Coronary artery (tissue), 2 donors: Measurements from ENCODE around the gene RIMKLB.
"Not testable (repeated sequence)": the region's sequence is repeated elsewhere in the genome, so short reads cannot be mapped to it uniquely, and the experiment has no call there.

Source experiments
- DNase-seq: peaks from one replicate; pipeline ENCODE4 v3.0.0-alpha.2; 2017; ENCODE audit warnings: low spot score
- H3K27ac ChIP-seq, 2 donors: fragments of 200-600 bp; sonication (generic); one replicate each; pipeline ENCODE4 v1.5.1; 2016 to 2019
- H3K4me3 ChIP-seq: fragments of 200-600 bp; sonication (generic); 2 replicates; pipeline ENCODE4 v1.5.1; 2016; ENCODE audit warnings: mild to moderate bottlenecking, moderate library complexity
- TF ChIP-seq, protein P1 (sequence below): fragments of 200-600 bp; sonication (generic); IDR thresholded peaks from one replicate; pipeline ENCODE4 v1.5.1; 2019; ENCODE audit warnings: antibody characterized with exemption

Gene RIMKLB

GRCh38 chr12:8813572-8814357, 116.0 kb downstream of the RIMKLB start:
- H3K4me3 ChIP-seq, result no peak overlapping the region
- TF ChIP-seq, protein P1, sequence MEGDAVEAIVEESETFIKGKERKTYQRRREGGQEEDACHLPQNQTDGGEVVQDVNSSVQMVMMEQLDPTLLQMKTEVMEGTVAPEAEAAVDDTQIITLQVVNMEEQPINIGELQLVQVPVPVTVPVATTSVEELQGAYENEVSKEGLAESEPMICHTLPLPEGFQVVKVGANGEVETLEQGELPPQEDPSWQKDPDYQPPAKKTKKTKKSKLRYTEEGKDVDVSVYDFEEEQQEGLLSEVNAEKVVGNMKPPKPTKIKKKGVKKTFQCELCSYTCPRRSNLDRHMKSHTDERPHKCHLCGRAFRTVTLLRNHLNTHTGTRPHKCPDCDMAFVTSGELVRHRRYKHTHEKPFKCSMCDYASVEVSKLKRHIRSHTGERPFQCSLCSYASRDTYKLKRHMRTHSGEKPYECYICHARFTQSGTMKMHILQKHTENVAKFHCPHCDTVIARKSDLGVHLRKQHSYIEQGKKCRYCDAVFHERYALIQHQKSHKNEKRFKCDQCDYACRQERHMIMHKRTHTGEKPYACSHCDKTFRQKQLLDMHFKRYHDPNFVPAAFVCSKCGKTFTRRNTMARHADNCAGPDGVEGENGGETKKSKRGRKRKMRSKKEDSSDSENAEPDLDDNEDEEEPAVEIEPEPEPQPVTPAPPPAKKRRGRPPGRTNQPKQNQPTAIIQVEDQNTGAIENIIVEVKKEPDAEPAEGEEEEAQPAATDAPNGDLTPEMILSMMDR, result no peak
- no peak overlapping the region for H3K27ac ChIP-seq
- no peak for DNase-seq

DNA sequence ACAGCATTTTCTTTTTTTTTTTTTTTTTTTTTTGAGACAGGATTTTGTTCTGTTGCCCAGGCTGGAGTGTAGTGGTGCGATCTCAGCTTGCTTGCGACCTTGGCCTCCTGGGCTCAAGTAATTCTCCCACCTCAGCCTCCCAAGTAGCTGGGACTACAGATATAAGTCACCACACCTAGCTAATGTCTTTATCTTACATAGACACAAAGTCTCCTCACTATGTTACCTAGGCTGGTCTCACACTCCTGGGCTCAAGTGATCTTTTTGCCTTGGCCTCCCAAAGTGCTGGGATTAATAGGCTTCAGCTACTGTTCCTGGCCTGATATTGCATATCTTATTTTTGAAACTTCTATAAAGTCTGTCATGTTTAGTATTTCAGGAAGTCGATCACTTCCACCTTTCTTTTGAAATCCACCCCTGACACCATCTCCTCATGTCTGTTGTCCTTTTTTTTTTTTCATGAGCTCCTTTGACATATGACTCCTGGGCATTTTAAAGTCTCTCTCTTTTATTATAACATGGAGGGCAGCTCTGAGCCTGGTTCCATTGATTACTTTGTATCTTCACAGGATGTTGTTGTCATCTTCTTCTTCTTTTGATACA, 118.8 kb downstream of the RIMKLB start:
- TF ChIP-seq, protein P1, result no peak
- Histone ChIP-seq H3K27ac (no peak overlapping the region), H3K4me3 (no peak overlapping the region)
- no peak for DNase-seq

DNA sequence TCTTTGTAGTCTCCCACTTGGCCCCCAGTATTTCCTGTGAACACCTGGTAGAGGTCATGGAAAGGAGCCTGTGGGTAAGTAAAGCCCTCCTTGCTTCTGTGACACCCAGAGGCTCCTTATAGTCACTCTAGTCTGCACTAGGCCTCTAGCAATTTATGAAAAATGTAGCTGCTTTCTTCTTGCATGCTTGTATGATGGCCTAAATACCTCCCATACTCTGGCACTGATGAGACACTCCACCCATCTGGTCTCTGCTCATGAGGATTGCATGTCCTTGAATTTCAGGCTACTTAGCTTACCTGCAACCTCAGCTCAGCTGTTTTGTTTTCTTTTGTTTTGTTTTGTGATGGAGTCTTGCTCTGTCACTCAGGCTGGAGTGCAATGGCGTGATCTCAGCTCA, 120.1 kb downstream of the RIMKLB start:
- TF ChIP-seq, protein P1, result no peak
- Histone ChIP-seq H3K27ac (no peak overlapping the region), H3K4me3 (no peak overlapping the region)
- no peak for DNase-seq

DNA sequence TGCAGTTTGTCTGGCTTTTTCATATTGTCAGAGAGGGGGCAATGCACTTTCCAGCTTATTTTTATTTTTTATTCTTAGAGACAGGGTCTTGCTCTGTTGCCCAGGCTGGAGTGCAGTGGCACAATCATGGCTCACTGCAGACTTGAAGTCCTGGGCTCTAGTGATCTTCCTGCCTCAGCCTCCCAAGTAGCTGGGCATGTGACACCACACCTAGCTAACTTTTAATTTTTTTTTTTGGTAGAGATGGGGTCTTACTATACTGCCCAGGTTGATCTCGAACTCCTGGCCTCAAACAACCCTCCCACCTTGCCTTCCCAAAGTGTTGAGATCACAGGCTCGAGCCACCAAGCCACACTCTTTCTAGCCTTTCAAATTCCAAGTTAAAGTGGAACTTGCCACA, 120.7 kb downstream of the RIMKLB start:
- TF ChIP-seq, protein P1, result no peak
- no peak overlapping the region for H3K27ac ChIP-seq
- DNase-seq, result no peak
- no peak overlapping the region for H3K4me3 ChIP-seq

GRCh38 chr12:8819666-8819980, 121.8 kb downstream of the RIMKLB start:
- TF ChIP-seq, protein P1, result no peak
- no peak overlapping the region for H3K27ac ChIP-seq
- DNase-seq, result no peak
- no peak overlapping the region for H3K4me3 ChIP-seq

GRCh38 chr12:8820676-8821407, 123.1 kb downstream of the RIMKLB start:
- not testable (repeated sequence) for H3K4me3 ChIP-seq, H3K27ac ChIP-seq, DNase-seq

- TF ChIP-seq, protein P1, result no peak
- no peak overlapping the region for H3K27ac ChIP-seq
- no peak for DNase-seq
- no peak overlapping the region for H3K4me3 ChIP-seq
Measured at GRCh38 chr12:8821591-8821990, 123.8 kb downstream of the RIMKLB start.
